ENCODE data around the gene CHURC1.
"Not testable (repeated sequence)": the region's sequence is repeated elsewhere in the genome, so short reads cannot be mapped to it uniquely, and the experiment has no call there.

CHURC1 gene

GRCh38 chr14:64910847-64911495, 3.3 kb upstream of the CHURC1 start:
- no peak for DNase-seq (ENCODE audit: low spot score)

- no peak for DNase-seq (ENCODE audit: low spot score)
These were observed 2.0 kb upstream of the CHURC1 start for GRCh38 chr14:64912261-64912660.

- not testable (repeated sequence) for DNase-seq (ENCODE audit: low spot score)
These were observed 778 bp upstream of the CHURC1 start for GRCh38 chr14:64913477-64913876.

- no peak for DNase-seq (ENCODE audit: low spot score)
These were observed 772 bp downstream of the CHURC1 start for GRCh38 chr14:64915029-64915424.

- no peak for DNase-seq (ENCODE audit: low spot score)
These were observed 1.5 kb downstream of the CHURC1 start for GRCh38 chr14:64915797-64916196.

GRCh38 chr14:64918216-64918615, 4.0 kb downstream of the CHURC1 start:
- DNase-seq (ENCODE audit: low spot score) = no peak

GRCh38 chr14:64919215-64919614, 5.0 kb downstream of the CHURC1 start:
- DNase-seq (ENCODE audit: low spot score) = no peak

- DNase-seq (ENCODE audit: low spot score) = no peak
These were observed 5.4 kb downstream of the CHURC1 start for GRCh38 chr14:64919618-64920017.

GRCh38 chr14:64920465-64920864, 6.2 kb downstream of the CHURC1 start:
- DNase-seq (ENCODE audit: low spot score) = no peak

- DNase-seq (ENCODE audit: low spot score) = no peak
These were observed 8.8 kb downstream of the CHURC1 start for GRCh38 chr14:64923015-64923414.

- no peak for DNase-seq (ENCODE audit: low spot score)
These were observed 12.2 kb downstream of the CHURC1 start for GRCh38 chr14:64926398-64926995.

- DNase-seq (ENCODE audit: low spot score) = no peak
These were observed 12.8 kb downstream of the CHURC1 start for GRCh38 chr14:64927031-64927430.

GRCh38 chr14:64928239-64929013, 14.2 kb downstream of the CHURC1 start:
- no peak for DNase-seq (ENCODE audit: low spot score)

- DNase-seq (ENCODE audit: low spot score) = no peak
These were observed 14.7 kb downstream of the CHURC1 start for GRCh38 chr14:64929014-64929359.

GRCh38 chr14:64930085-64930843, 16.0 kb downstream of the CHURC1 start:
- no peak for DNase-seq (ENCODE audit: low spot score)

GRCh38 chr14:64931123-64931522, 16.9 kb downstream of the CHURC1 start:
- no peak for DNase-seq (ENCODE audit: low spot score)

- DNase-seq (ENCODE audit: low spot score) = no peak
These were observed 18.0 kb downstream of the CHURC1 start for GRCh38 chr14:64932231-64932630.

GRCh38 chr14:64934338-64934929, 20.2 kb downstream of the CHURC1 start:
- no peak for DNase-seq (ENCODE audit: low spot score)

GRCh38 chr14:64935508-64935907, 21.3 kb downstream of the CHURC1 start:
- no peak for DNase-seq (ENCODE audit: low spot score)

- peak; percentile 82 for DNase-seq (ENCODE audit: low spot score)
These were observed 23.0 kb downstream of the CHURC1 start for GRCh38 chr14:64937171-64937820.

- DNase-seq (ENCODE audit: low spot score) = no peak
These were observed 23.6 kb downstream of the CHURC1 start for GRCh38 chr14:64937821-64938193.
